Right forelimb (tissue), 1 donor: Measurements from ENCODE around the gene KRTAP2-4.
"Not testable (repeated sequence)": the region's sequence is repeated elsewhere in the genome, so short reads cannot be mapped to it uniquely, and the experiment has no call there.

Experiments
- DNase-seq: peaks from one replicate; pipeline ENCODE4 v3.0.0-alpha.2; 2018

The KRTAP2-4 gene

DNA sequence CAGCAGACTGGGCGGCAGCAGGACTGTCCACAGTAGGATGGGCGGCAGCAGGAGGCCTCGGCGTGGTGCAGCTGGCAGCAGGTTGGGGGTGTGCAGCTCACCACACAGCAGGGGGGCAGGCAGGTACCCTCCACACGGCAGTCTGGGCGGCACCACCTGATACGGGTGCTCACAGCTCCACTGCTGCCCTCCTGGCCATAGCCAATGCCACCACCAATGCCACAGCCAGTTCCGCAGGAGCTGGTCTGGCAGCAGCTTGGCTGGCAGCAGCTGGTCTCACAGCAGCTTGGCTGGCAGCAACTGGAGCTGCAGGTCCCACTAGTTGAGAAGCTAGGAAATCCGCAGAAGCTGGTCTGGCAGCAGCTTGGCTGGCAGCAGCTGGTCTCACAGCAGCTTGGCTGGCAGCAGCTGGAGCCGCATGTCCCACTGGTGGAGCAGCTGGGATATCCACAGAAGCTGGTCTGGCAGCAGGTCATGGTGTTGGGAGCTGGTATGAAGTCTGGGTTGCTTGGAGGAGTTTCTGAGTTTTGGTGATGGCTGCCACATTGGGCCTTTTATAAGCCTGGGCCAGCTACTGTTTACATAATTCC, 31.2 kb downstream of the KRTAP2-4 start, which contains the start of gene KRTAP1-3:
Gene KRTAP1-3, minus strand, starts transcription at position 529 of the 590 bp plus-strand sequence. Its CDS starts 53 bp downstream, at position 476.
- not testable (repeated sequence) for DNase-seq

GRCh38 chr17:41029633-41030245, 35.9 kb downstream of the KRTAP2-4 start, which contains the start of gene KRTAP1-4:
Gene KRTAP1-4 (minus strand): TSS chr17:41030195. CDS start chr17:41030078, 117 bp downstream.
- no peak for DNase-seq

- DNase-seq: no peak
Observed at GRCh38 chr17:41026715-41027471, 38.8 kb downstream of the KRTAP2-4 start, which contains the start of gene KRTAP1-5. Gene KRTAP1-5 (minus strand): TSS chr17:41027208. CDS start chr17:41027155, 53 bp downstream.

DNA sequence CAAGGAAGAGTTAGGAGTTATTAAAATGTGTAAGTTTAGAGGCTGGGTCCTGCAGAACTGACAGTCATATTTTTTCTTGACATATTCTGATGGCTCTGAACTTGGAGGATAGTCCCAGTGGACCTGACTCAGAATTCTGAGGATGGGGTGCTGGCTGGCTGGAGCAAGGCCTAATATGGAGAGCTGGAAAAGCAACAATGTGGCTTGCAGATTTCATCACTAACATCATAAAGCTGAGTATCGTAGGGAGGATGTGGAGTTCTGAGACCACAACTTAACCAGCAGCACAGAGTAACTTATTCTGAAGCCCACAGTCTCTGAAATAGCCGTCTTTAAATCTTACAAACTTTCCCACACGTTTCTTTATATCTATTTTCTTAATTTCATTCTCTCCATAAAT, 41.0 kb downstream of the KRTAP2-4 start:
- DNase-seq: no peak

- DNase-seq: no peak
Observed at GRCh38 chr17:41020336-41020735, 45.3 kb downstream of the KRTAP2-4 start.

GRCh38 chr17:41019415-41019814, 46.3 kb downstream of the KRTAP2-4 start:
- DNase-seq: no peak

DNA sequence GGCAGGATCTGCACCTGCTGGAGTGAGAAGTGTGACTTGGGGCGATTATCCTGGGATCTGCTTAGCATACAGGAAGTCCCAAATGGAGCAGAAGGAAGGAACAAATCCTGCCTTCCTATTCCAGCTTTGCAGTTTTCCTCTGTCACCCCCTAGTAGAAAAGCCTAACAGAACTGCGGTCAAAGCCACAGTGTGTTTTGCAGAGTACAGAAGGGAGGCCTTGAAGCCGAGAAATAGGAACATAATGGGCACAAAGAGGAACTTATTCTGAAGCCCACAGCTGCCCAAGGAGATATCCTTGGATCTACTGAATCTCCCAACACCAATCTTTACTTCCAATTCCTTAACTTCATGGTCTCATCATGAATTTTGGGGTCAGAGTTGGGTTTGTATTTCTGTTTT, 47.1 kb downstream of the KRTAP2-4 start:
- DNase-seq: no peak

DNA sequence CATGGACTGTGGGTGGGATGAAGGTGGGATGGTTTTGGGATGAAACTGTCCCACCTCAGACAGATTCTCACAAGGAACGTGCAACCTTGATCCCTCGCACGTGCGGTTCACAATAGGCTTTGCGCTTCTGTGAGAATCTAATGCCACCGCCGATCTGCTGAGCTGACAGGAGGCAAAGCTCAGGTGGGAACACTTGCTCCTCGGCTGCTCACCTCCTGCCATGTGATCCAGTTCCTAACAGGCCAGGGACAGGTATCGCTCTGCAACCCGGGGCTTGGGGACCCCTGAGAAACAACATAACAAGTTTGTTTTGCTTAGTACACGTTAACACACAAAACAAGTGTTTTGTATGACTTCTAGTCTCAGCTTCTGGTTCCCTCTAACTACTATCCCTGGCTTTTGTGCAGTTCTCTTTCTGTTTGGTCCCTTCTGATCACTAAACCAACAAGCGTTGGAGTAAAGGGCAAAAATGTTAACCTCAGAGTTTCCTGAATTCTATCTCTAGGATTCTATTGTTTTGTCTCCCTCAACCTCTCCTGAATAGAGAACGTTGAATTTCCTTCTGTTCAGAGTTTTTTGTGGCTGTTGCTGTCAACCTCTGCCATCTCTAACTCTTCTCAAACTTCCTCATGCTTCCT, 49.0 kb downstream of the KRTAP2-4 start:
- no peak for DNase-seq

GRCh38 chr17:41015454-41015853, 50.2 kb downstream of the KRTAP2-4 start:
- DNase-seq: no peak
